ENCODE results near the gene NOL4L.

Gene NOL4L

DNA sequence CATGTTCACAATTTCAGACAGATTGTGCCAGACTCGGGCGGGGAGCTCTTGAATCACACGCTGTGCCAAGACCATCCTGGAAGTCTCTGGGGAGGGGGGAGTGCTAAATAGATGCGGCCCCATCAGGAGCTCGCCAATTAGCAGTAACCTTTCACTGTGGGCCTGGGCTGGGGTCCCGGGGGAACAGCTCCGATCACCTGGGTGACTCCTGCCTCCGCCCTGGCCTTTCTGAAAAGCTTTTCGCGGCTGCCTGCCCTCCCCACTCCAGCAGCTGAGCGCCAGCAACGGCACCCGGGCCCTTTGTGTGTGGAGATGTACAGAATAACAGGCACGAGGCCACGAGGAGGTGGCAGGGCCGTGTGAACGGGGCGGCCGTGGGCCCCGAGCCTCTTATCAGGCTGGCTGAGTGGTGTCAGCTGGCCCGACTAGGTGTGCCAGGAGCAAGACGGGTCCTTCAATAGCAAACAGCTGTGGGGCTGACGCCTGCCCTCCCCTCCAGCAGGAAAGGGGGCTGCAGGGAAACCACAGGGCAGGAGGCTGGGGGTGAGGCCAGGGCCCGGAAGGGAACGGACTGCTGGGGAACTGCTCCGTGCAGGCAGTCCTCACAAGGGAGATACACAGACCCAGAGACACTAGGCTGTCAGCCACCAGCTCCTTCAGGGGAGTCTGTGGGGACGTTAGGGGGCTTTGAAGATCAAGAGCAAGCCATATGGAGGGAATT is 56.8 kb downstream of the NOL4L start:
- TF ChIP-seq, protein P1, sequence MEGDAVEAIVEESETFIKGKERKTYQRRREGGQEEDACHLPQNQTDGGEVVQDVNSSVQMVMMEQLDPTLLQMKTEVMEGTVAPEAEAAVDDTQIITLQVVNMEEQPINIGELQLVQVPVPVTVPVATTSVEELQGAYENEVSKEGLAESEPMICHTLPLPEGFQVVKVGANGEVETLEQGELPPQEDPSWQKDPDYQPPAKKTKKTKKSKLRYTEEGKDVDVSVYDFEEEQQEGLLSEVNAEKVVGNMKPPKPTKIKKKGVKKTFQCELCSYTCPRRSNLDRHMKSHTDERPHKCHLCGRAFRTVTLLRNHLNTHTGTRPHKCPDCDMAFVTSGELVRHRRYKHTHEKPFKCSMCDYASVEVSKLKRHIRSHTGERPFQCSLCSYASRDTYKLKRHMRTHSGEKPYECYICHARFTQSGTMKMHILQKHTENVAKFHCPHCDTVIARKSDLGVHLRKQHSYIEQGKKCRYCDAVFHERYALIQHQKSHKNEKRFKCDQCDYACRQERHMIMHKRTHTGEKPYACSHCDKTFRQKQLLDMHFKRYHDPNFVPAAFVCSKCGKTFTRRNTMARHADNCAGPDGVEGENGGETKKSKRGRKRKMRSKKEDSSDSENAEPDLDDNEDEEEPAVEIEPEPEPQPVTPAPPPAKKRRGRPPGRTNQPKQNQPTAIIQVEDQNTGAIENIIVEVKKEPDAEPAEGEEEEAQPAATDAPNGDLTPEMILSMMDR (IDR thresholded peaks at IDR 0.05; ENCODE audit: insufficient read depth, low read depth, low read length, missing control alignments) = no peak
- H3K4me3 ChIP-seq (ENCODE audit: low read depth, low read length) = no peak overlapping the region
- no peak for DNase-seq (ENCODE audit: low read depth)

DNA sequence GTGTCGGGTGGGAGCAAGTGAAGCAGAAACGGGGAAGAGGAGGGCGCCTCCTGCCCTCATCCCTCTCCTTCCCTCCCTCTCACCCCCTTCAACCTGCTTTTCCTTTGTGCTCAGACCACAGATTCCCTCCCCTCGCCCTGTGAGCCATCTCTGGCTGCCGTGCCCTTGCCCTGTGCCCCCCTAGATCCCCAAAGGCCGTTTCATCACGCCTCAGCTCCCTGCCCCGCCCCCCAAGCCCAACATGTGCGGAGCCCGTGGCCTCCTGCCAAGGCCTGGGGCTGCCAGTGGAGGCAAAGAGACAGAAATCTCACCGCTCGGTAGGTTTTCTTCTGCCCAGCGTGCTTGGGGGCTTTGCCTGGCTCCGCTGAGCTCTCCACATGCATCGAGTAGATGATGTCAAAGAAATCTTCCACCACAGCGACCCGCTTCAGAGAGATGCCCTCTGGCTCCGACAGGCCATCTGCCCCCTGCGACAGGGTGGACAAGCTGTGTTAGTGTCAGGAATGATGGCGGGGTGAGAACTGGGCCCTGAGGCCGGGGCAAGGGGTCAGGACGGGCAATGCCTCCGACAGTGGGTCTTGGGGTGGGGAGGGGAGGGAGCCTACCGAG is 57.6 kb downstream of the NOL4L start:
- TF ChIP-seq, protein P1 (IDR thresholded peaks at IDR 0.05; ENCODE audit: insufficient read depth, low read depth, low read length, missing control alignments) = no peak
- H3K4me3 ChIP-seq (ENCODE audit: low read depth, low read length) = no peak overlapping the region
- DNase-seq (ENCODE audit: low read depth) = no peak

DNA sequence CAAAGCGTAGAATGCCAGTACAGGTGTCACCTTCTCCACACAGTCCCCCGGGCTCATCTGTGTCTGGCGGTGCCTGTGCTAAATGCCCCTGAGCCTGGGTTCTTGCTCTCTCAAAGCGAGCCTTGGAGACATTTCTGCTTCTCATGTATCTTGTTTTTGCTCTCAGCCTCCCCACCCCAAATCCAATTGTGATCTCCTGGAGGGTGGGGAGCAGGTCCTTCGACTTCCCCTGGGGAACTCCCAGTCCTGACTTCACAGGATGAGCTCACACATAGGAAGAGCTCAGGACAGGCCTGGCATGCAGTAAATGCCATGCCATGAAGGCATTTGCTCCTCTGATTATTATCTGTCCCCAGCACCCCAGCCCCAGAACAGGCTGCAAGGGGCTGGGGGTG is 58.1 kb downstream of the NOL4L start:
- TF ChIP-seq, protein P1 (IDR thresholded peaks at IDR 0.05; ENCODE audit: insufficient read depth, low read depth, low read length, missing control alignments) = no peak
- no peak overlapping the region for H3K4me3 ChIP-seq (ENCODE audit: low read depth, low read length)
- DNase-seq (ENCODE audit: low read depth) = no peak

DNA sequence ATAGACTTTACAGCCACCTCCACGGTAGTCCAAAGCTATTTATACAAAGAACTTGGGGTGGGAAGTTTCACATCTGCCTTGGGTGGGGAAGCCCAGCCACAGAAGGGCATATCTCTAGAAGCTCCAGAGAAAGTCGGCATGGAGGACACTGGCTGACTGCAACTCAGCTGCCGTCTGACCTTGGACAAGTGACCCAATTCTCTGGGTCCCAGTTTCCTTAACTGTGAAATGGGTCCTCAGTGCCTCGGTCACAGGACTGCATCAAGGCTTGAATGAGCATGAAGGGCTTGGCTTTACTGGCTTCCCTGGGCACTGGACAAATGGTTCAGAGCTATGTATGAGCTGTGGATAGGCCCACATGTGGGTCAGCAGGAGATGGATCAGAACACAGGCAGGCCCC is 58.6 kb downstream of the NOL4L start:
- TF ChIP-seq, protein P1 (IDR thresholded peaks at IDR 0.05; ENCODE audit: insufficient read depth, low read depth, low read length, missing control alignments) = no peak
- DNase-seq (ENCODE audit: low read depth) = peak; percentile 35
- no peak overlapping the region for H3K4me3 ChIP-seq (ENCODE audit: low read depth, low read length)

DNA sequence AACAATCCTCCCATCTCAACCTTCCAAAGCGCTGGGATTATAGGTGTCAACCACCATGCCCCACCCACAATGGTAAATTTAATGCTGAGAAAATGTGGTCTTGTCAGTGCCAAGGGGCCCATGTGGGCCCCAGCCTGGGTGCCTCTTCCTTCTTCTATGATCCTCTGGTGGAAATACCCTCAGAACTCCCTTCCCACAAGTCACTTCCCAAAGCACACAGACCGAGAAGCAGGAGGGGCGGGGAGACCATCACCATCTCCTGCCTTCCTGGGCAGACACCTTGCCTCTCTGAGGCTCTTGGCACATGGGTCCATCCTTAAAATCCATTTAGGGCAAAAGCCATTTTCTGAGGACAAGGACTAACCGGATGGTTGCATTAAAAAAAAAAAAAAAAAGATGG is 59.0 kb downstream of the NOL4L start:
- TF ChIP-seq, protein P1 (IDR thresholded peaks at IDR 0.05; ENCODE audit: insufficient read depth, low read depth, low read length, missing control alignments) = no peak
- H3K4me3 ChIP-seq (ENCODE audit: low read depth, low read length) = no peak overlapping the region
- DNase-seq (ENCODE audit: low read depth) = peak; percentile 37

DNA sequence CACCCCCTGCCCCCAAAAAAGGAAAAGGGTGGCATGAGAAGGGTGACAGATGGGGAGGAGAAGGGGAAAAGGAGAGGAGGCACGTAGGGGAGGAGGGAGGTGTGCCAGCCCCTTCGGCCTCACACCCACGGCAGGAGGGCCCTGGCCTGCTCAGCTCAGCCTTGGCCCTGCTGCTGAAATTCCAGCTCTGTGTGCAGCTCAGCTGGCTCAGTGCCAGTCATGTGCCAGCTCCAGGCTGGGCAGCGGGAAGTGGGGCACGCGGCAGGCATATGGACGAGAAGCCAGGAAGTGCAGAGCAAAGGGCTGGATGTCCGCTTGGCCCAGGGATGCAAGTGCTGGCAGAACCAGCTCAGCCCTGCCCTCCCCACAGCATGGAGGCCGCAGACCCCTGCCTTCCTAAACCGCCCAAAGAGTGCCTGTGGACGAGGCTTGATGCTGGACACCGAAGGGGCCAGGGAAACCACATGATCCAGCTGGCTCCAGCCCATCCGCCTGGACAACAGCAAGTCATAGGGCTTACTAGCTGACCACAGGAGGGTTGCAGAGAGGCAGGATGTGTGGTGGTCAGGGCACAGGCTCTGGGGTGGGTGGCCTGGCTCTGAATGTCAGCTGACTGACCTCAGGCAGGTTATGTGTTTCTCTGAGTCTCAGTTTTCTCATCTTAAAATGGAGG is 60.2 kb downstream of the NOL4L start:
- TF ChIP-seq, protein P1 (IDR thresholded peaks at IDR 0.05; ENCODE audit: insufficient read depth, low read depth, low read length, missing control alignments) = no peak
- DNase-seq (ENCODE audit: low read depth) = no peak
- H3K4me3 ChIP-seq (ENCODE audit: low read depth, low read length) = no peak overlapping the region
